HG03378 (cell line): ENCODE measurements around the gene UBTD1.
"Not testable (repeated sequence)": the region's sequence is repeated elsewhere in the genome, so short reads cannot be mapped to it uniquely, and the experiment has no call there.

Experiments used
- ATAC-seq: cut with Tn5 transposase; IDR thresholded peaks from one replicate; pipeline ENCODE4 v1.9.1; 2021; ENCODE audit warnings: mild to moderate bottlenecking, moderate library complexity; ENCODE audit not compliant: unreplicated experiment

The UBTD1 gene

DNA sequence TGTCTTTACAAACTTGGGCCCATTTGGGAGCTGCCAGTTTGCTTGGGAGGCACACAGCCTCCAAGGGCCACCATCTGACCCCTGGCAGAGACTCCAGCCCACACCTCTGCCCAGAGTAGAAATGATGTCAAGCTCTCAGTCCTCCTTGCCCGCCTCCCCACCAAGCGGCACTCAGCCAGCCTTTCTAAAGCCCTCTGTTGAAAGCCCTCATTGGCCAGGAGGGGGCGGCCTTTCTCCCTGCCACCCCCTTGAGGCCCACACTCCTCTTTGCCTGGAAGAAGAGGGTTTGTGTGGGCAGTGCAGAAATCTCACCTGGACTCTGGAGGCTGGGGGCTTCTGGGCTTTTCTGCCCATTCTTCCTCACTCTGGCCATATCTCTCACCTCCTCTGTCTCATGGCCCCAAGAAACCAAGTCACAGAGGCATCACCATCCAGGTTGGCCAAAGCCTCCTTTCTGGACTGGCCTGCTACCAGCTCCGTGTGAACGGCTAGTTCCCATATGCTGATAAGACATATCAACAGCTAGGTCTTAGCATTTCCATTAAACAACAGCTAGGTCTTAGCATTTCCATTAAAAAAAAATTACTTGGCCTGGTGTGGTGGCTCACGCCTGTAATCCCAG is 36.1 kb downstream of the UBTD1 start:
- no peak for ATAC-seq

DNA sequence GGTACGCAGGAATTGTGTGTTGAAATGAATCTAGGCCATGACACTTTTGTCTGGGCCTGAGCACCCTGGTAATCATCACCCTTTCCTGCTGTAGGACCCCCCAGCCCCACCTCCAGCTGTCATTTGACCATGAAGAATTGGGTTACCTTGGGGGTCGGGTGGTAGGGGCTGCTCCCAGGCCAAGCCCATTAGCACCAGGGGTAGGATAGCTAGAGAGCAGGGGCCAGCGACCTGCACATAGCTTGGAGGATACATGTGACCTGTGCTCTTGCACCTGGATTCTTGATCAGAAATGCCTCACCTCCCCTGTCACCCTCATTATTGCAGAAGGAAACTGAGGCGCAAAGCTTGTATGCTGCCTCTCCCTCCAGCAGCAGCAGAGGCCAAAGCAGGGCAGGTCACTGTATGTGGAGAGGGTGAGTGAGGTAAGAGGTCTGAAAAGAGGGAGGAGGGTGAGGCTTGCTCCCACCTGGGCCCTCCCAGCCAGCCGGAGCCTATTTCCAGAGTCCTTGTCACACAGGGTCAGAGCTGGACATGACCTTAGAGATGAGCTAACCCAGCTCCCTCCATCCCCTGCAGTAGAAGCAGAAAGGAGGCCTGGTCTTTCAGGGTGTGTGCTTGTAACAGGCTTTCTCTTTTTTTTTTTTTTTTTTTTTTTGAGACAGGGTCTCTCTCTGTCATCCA is 38.6 kb downstream of the UBTD1 start:
- no peak for ATAC-seq

DNA sequence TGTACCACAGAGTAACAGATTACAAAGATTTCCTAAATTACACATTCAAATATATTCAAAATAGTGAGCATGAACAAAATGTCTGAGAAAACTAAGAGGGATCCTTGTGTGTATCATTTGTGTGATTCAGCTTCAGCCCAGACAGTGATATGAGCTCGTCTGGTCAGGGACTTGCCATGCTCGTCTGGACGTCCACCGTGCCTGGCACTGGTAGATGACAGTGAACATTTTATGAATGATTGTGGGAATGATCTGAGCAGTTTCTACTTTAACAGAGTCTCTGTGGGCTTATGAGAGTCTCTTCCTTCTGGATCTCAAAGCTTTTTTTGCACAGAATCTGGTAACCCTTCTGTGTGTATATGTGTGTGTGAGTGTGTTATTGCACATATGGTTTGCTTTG is 39.7 kb downstream of the UBTD1 start:
- no peak for ATAC-seq

DNA sequence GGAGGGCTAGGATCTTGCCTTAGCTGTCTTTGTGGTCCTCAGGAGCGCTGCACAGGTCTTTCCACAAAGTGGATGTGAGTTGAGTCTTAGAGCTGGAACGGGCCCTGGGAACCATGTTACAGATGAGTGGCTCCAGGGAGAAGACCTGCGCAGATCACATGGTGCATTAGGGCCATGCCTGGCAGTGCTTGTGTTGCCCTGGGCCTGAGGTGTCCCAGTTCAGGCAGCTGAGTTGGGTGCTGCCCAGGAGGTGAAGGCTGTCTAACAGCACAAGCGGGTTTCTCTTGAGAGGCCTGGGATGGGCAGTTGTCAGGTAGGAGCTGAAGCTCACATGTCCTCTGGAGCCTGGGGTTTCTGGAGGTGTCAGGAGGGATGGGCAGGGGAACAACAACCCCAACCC is 40.1 kb downstream of the UBTD1 start:
- no peak for ATAC-seq

DNA sequence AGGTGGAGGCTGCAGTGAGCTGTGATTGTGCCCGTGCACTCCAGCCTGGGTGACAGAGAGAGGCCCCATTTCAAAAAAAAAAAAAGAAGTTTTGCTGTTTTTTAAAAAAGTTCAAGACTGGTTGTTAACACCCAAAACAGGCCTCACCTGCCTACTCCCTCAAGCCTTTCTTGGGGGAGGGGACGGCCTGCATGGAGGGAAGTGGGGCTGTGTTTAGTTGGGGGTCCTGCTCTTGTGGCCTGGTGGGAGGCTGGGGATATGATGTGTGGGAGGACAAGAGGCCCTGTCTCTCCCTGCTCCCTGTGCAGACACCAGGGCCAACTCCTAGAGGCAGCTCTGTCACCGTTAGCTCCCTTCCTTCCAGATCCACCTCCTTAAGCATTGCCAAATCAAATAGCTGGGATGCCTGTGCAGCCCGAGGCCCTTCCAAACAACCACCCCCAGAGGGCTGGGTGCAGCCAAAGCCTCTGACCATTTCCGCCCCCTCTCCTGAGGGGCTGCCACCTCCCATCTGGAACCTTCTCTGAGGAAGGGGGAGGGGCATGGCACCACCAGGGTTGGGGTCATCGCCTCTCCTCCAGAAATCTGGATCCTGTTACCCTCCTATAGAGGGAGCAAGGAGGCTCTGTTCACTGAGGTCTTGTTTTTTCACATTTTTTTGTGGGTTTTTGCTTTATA is 40.9 kb downstream of the UBTD1 start:
- ATAC-seq, result no peak

DNA sequence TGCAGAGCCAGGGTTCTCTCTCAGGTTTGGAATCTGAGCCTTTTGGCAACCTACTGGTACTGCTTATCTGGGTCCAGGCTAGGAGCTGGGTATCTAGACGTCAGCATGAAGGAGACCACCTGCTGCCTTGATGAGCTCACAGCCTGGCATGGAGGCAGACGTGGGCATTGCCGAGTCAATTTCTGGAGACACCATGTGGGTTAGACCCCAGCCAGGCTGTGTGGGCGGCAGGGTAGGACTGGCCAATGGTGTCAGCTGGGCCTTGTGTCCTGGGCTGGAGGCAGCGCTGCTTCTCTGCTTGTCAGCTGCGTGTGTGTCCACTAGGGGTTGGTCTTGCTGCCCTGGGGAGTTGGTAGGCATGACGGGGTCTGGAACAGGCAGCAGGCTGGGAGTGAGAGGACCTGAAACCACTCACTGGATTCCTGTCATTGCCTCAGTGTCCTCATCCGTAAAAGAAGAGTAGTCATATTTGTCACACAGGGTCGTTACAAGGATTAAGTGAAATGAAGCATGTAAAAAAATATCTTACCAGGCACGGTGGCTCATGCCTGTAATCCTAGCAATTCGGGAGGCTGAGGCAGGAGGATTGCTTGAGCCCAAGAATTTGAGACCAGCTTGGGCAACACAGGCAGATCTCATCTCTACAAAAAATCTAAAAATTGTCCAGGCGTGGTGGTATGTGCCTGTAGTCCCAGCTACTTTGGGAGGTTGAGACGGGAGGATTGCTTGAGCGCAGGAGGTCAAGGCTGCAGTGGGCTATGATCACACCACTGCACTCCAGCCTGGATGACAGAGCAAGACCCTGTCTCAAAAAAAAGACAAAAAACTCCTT is 42.2 kb downstream of the UBTD1 start:
- no peak for ATAC-seq

DNA sequence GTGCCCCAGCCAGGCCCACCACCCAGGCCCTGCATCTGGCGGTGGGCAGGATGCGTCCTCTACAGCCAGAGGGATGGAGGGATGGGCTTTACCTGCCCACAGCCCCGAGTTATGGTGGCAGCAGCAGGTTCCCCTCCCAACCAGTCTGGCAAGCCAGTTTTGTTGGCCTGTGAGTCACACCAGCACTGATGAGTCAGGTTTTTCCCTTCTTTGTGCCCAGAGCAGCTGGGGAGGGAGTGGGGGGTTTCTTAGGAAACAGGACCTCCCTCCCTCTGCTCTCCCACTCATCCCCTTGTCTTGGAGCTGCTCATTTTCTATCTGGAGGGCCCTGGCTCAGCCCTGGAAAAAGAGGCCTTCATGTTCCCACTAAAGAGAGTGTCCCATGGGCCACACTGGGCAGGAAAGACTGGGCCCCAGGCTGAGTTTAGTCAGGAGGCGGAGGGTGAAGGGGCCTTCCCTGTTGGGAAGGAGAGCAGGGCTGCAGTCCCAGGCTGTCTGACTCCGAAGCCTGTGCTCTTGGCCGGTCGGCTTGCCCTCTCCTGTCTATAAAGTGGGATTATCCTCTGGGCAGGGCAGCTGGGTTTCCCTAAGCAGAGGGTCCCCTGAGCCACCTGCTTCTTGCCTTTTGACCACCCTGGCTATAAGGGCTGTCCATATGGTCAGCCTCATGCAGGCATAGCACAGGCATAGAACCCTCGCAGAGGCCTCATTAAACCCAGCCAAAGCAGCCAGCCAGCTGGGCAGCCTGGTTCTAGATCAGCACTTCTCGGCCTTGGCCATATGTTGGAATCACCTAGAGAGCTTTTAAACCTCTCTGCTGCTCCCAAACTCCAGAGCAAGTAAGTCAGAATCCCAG is 43.7 kb downstream of the UBTD1 start:
- ATAC-seq, result no peak

DNA sequence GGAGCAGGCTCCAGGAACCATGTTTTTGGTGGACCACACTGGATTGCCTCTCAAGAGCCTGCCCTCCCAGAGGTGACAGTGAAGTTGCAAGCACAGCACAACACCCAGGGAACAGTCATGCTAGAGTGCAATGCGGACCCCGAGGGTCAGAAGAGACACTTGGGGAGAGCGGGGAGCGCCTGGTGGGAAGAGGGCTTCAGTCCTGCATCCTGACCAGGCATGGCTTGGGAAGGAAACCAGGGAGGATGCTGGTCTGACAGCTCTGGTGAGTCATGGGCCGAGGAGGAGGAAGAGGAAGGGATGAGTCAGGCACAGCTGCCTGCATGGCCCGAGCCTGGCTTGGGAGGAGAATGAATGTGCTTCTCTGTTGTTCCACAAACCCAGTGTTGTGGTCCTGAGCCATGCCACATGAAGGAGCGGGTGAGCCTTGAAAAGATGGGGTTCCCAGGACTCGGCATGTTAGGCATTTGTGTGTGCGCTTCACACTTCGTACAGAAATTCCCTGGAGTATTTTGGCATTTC is 44.4 kb downstream of the UBTD1 start:
- ATAC-seq, result no peak

DNA sequence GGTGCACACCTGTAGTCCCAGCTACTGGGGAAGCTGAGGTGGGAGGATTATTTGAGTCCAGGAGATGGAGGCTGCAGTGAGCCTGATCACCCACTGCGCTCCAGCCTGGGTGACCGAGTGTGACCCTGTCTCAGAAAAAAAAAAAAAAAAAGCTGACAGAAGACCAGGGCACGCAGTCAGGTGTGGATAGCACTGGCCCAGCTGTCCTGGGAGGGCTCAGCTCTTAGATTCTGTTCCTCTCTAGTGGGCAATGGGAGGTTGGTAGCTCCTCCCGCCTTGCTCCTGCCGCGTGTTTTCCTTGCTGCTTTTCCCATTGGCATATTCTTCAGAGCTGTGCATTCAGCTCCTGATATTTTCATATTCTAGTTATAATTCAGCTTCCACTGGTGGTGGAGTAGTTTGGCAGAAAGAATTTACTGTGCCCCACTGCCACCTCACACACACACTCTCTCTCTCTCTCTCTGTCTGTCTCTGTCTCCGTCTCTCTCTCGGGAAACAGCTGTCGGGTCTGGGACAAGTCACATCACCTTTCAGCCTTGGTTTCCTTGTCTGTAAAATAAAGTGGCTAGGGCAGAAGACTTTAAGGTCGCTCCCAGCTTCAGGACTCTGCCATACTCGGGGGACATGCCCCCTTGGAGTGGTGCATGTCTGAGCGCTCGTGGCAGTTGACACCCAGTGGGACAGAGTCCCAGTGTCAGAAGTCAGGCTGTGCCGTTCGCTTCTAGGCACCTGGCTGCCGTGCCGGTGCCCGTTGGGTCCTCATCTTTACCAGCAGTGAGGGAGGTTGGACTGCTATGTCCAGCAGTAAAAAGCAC is 47.9 kb downstream of the UBTD1 start:
- no peak for ATAC-seq

DNA sequence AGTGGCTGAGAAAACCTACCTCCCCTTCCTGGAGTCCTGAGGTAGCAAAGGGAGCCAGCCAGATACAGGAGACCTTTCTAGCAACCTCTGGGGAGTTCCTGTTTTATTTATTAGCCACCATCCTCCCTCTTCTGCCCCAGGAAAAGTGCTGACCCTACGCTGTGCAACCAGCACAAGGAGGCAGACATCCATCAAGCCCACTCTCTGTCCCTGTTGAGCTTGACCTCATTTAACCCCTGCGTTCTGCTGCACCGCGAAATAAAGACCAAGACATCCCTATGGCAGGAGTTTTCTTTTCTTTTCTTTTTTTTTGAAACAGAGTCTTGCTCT is 48.5 kb downstream of the UBTD1 start:
- no peak for ATAC-seq

DNA sequence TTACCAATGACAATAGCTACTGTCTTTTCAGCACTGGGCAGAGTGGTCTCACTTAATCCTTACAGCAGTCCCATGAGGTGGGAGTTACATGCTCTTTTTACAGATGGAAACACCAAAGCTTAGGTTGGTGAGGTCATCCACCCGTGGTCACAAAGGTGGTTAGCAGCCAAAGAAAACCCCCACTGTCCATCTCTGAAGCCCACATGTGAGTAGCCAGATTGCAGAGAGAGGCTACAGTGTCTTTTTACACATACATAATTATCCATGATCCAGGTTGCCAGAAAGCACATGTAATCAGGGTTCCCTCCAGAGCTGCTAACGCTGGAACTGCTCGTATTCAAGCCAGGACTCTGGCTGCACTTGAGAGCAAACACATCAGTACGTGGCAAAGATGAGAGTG is 49.2 kb downstream of the UBTD1 start:
- no peak for ATAC-seq

DNA sequence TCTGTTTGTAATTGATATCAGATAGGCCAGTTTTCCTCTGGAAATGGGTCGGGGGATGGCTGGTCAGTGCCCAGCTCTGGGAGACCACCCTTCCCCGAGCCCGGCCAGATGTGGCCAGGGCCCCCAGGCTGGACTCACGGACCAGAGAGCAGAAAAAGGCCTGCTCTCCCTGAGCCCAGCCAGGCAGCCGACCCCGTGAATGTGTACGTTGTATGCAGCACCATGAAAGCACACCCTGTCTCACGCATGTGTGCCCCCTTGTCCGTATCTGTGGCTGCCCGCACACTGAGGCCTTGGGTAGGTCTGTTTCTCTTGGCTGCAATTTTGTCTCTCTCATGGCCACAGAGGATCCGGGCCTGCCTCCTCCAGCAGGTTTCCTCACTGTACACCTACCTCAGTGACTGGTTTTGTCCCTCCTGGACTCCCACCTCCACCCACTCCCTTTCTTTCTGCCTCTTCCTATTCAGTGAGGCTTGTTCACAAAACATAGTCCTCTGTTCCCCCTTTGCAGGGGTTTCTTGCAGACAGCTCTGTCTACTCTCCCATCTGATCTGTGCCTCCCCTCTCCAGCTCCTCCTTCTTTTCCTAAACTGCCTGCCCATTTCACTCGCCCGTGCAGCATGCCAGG is 50.2 kb downstream of the UBTD1 start:
- ATAC-seq, result no peak

DNA sequence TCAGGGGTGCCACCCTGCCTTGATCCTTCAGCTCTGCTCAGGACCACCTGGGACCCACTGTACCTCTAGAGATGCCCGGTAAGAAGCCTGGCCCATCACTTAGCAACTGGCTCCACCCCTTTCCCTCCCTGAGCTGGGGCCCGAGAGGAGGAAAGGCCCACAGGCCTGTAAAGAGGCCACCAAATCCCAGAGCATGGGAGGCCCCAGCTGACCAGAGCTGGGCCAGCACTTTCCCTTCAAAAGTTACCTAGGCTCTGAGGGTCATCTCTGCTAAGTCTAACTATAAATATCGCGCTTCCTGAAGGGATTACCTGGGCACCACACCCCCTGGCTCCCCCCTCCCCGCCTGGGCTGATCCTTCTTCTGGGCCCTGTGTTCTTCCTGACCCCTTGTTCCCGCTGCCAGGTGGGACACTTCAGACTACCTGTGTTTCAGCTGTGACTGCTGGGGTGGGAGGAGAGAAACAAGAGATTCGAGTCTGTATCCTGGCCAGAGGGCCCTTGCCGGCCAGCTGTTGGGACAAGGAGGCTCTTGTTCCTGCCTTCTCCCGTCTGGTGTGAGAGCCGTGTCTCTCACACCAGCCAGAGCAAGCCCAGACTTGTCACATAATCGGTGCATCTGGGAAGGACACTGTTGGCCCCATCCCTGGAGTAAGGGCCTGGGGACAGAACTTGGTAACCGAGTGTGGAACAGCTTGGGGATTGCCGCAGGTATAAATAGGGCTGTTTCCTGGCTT is 51.0 kb downstream of the UBTD1 start:
- no peak for ATAC-seq

DNA sequence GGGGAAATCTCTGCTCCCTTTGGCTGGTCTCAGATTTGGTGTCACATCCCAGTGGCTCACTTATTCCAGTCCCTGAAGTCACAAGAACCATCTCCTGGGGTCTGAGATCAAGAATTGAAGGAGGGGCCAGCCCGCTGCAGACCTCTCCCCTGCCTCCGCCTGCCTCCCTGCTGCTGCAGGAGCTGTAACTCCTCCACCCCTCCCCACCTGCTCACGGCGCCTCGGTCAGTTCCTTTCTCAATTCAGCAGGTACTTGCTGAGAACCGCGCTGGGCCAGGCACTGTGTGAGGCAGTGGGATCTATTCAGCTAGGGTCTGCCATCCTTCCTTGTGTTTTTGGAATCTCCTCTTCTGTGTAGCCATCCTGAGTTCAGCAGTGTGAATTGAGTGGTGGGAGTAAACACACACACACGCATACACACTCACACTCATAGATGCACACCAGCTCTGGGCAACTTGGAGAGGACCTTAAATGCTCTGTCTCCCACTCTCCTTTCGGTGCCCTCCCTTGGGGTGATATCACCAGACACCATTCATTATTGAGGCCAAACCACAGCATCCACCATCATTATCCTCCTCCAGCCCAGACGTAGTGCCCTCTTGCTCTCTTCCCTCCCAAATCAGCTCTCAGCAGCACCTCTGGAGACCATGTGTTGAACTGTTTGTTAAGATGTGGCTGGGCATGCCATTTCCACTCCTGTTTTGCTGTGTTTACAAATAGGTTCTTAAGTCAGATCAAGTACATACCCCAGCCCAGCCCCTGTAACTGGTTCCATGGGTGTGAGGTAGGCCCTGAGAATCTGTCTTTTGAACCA is 51.8 kb downstream of the UBTD1 start:
- ATAC-seq, result no peak

DNA sequence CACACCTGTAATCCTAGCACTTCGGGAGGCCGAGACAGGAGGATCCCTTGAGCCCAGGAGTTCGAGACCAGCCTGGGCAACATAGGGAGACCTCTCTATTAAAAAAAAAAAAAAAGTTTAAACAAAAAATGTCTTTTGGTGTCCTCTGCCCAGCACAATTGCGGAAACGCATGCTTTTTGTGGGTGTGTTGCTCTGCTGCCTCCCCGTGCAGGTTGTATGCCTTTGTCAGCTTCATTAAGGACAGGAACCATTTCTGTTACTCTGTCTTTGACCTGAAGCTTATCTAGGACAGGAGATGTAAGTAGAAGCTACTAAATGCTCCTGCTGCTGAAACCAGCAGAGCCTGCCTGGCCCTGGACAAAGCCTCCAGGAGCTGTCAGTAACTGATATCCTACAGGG is 52.5 kb downstream of the UBTD1 start:
- no peak for ATAC-seq

DNA sequence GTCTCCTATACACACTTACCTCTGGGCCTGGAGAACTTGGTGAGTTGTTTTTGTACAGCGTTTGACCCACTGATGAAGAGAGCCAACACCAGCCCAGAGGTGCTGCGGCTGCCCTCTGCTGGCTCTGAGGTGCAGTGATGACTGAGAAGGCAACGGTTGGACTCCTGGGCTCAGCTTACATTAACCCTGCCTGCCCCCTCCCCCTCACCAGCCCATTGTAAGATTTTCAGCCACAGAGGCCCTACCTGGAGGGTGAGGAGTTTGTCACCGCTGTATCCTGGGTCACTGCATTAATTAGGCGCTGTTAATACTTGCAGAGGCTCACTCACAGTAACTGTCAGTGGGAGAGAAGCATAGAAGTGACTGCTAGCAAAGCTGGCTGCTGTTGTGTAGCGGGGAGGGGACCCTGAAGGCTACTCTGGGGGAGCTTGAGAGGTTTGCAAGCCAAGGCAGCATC is 54.9 kb downstream of the UBTD1 start:
- ATAC-seq, result no peak

DNA sequence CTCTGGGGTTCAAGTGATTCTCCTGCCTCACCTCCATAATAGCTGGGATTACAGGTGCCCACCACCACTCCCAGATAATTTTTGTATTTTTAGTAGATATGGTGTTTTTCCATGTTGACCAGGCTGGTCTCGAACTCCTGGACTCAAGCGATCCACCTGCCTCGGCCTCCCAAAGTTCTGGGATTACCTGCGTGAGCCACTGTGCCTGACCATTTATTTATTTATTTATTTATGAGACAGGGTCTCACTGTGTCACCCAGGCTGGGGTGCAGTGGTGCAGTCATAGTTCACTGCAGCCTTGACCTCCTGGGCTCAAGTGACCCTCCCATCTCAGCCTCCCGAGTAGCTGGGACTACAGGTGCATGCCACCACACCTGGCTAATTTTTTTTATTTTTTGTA is 55.6 kb downstream of the UBTD1 start:
- ATAC-seq, result not testable (repeated sequence)

DNA sequence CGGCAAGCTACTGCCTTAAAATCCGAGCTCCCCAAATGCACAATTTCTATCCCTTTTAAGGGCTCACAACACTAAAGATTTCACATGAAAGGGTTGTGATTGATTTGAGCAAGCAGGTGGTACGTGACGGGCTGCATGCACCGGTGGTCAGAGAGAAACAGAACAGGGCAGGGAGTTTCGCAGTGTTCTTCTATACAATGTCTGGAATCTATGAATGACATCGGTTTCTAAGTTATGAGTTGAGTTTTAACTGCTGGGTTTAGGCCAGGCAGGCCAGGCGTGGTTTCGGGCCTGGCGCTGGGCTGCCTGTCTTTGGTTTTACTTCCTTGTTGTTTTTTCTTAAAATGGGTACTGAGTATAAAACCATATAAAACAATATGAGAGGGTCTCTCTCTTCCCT is 56.8 kb downstream of the UBTD1 start:
- ATAC-seq, result not testable (repeated sequence)
